ENCODE results near the gene TRPM4.
A peak's percentile ranks its signal among the peaks of the same experiment; 100 is the strongest.

The TRPM4 gene

DNA sequence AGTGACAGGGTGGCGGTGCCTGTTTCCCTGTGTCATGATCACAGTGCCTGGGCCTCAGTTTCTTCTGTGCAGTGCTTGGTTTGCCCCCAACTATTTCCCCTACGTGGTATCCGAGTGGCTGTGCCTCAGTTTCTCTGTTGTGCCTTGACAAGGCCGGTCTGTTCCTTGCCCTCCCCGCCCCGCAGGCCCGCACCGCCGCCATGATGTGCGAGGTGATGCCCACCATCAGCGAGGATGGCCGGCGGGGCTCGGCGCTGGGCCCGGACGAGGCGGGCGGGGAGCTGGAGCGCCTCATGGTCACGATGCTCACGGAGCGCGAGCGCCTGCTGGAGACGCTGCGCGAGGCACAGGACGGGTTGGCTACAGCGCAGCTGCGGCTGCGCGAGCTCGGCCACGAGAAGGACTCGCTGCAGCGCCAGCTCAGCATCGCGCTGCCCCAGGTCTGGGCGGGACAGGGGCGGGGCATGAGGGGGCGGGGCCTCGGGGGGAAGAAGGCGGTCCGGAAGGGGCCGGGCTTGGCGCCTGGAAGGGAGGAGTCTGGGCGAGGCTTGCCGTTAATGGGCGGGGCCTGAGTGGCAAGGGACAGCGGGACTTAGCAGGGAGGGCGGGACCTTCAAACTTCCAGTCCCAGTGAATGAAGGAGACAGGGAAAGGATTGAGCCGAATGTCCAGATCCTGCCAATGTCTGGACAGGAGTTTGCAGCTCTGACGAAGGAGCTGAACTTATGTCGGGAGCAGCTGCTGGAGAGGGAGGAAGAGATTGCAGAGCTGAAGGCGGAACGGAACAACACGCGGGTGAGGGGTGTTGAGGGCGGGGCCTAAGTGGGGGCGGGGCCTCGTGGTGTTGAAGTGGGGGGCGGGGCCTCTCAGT is 29.7 kb upstream of the TRPM4 start:
- peak overlapping the region; percentile 29 for H3K4me3 ChIP-seq (ENCODE audit: low read depth, low read length)
- peak; percentile 85 for DNase-seq (ENCODE audit: low read depth)
- in situ Hi-C loops (cut with HindIII; ENCODE audit: low sequenced_read_pairs) = no loop called here
- TF ChIP-seq, protein P1, sequence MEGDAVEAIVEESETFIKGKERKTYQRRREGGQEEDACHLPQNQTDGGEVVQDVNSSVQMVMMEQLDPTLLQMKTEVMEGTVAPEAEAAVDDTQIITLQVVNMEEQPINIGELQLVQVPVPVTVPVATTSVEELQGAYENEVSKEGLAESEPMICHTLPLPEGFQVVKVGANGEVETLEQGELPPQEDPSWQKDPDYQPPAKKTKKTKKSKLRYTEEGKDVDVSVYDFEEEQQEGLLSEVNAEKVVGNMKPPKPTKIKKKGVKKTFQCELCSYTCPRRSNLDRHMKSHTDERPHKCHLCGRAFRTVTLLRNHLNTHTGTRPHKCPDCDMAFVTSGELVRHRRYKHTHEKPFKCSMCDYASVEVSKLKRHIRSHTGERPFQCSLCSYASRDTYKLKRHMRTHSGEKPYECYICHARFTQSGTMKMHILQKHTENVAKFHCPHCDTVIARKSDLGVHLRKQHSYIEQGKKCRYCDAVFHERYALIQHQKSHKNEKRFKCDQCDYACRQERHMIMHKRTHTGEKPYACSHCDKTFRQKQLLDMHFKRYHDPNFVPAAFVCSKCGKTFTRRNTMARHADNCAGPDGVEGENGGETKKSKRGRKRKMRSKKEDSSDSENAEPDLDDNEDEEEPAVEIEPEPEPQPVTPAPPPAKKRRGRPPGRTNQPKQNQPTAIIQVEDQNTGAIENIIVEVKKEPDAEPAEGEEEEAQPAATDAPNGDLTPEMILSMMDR (IDR thresholded peaks at IDR 0.05; ENCODE audit: low read depth, low read length, missing control alignments) = peak; percentile 9

DNA sequence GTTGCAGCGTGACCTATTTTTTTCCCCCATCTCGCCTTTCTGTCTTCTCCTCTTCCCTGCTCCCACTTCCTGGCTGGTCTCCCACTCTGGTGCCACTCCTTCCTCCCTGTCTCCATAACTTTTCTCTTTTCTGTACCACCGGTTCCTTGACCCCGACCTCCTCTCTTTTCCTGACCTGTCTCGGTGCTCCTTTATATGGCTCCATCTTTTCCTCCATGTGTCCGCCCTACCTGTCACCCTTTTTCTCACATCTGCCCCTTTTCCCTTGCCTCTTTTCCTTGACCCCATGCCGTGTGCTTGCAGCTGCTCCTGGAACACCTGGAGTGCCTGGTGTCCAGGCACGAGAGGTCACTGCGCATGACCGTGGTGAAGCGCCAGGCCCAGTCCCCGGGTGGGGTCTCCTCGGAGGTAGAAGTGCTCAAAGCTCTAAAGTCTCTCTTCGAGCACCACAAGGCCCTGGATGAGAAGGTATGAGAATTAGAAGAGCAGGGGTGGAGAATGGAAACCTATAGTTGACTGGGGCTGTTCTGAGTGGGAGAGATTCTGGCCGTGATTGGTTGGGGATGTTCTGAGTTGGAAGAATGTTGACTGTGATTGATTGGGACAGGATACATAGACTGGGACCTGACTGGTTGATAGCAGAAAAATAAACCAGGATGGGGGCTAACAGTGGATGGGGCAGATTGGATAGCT is 28.9 kb upstream of the TRPM4 start:
- no peak overlapping the region for H3K4me3 ChIP-seq (ENCODE audit: low read depth, low read length)
- DNase-seq (ENCODE audit: low read depth) = no peak
- in situ Hi-C loops (cut with HindIII; ENCODE audit: low sequenced_read_pairs) = no loop called here
- TF ChIP-seq, protein P1 (IDR thresholded peaks at IDR 0.05; ENCODE audit: low read depth, low read length, missing control alignments) = no peak

DNA sequence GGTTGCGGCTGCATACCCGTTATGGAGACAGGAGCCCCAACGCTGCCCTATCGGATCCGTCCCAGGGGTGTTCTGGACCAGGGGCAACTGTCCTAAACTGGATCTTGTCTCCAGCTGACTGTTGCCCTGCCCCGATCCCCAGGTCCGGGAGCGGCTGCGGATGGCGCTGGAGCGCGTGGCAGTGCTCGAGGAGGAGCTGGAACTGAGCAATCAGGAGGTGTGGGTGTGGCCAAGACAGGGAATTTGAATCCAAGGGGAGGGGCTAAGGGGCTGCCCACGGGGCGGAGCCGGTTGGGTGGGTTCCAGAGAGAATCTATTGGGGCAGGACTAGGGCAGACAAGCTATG is 28.4 kb upstream of the TRPM4 start:
- TF ChIP-seq, protein P1 (IDR thresholded peaks at IDR 0.05; ENCODE audit: low read depth, low read length, missing control alignments) = no peak
- DNase-seq (ENCODE audit: low read depth) = no peak
- in situ Hi-C loops (cut with HindIII; ENCODE audit: low sequenced_read_pairs) = no loop called here
- H3K4me3 ChIP-seq (ENCODE audit: low read depth, low read length) = no peak overlapping the region

DNA sequence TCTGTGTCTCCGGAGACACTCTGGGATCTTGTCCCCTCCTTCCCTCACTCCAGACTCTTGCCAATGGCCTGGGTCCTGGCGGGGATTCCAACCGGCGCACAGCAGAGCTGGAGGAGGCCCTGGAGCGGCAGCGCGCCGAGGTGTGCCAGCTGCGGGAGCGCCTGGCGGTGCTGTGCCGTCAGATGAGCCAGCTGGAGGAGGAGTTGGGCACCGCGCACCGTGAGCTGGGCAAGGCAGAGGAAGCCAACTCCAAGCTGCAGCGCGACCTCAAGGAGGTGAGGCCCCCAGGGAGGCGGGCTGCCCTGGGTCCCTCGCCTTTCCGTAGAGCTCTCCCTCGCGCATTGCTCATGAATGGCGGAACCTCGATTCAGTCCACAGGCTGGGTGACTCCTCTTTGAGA is 27.3 kb upstream of the TRPM4 start:
- no peak for DNase-seq (ENCODE audit: low read depth)
- TF ChIP-seq, protein P1 (IDR thresholded peaks at IDR 0.05; ENCODE audit: low read depth, low read length, missing control alignments) = no peak
- in situ Hi-C loops (cut with HindIII; ENCODE audit: low sequenced_read_pairs) = no loop called here
- H3K4me3 ChIP-seq (ENCODE audit: low read depth, low read length) = no peak overlapping the region

DNA sequence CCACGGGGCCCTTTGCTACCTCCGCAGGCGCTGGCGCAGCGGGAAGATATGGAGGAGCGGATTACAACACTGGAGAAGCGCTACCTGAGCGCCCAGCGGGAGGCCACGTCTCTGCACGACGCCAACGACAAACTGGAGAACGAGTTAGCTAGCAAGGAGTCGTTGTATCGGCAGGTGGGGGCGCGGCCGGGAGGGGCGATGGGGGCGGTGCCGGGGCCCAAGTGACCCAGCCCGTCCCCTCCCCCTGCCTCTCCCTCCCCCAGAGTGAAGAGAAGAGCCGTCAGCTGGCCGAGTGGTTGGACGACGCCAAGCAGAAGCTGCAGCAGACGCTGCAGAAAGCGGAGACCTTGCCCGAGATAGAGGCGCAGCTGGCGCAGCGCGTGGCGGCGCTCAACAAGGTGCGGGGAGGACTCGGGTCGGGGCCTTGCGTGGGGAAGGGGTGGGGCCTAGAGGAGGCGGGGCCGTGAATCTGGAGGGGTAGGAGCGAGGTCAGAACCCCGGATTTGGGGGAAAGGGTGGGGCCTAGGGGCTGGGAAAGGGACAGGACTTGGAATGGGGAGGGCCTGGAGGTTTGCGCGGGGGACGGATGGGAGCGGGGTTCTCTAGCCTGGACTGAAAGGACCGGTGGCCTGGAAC is 24.5 kb upstream of the TRPM4 start:
- DNase-seq (ENCODE audit: low read depth) = no peak
- in situ Hi-C loops (cut with HindIII; ENCODE audit: low sequenced_read_pairs) = no loop called here
- H3K4me3 ChIP-seq (ENCODE audit: low read depth, low read length) = no peak overlapping the region
- TF ChIP-seq, protein P1 (IDR thresholded peaks at IDR 0.05; ENCODE audit: low read depth, low read length, missing control alignments) = no peak

DNA sequence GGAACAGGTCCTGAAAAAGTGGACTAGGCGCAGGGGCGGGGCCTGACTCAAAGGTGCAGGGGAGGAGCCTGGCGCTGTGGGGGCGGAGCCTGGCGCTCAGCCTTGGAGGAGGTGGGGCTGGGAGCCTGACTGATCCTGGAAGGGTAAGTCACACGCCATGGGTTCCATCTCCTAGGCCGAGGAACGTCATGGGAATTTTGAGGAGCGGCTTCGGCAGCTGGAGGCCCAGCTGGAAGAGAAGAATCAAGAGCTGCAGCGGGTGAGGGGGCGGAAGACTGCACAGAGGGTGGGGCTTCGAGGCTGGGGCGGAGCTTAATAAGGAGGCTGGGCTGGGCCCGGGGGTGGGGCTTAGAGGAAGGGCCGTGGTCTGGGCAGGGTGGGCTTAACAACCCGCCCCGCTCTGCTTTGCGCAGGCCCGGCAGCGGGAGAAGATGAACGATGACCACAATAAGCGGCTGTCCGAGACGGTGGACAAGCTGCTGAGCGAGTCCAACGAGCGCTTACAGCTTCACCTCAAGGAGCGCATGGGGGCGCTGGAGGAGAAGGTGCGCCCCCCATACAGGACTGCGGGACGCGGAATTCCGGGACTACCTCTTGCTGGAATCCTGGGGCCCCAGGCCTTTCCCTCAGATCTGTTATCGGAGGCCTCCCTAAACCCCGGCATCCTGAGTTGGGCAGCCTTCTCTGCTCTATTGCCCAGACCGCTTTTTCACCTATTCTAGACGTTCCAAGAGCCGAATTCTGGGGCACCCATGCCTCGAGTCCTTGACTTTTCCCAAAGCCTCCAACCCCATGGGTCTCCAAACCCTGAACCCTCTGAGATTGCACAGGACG is 23.8 kb upstream of the TRPM4 start:
- in situ Hi-C loops (cut with HindIII; ENCODE audit: low sequenced_read_pairs) = no loop called here
- DNase-seq (ENCODE audit: low read depth) = no peak
- TF ChIP-seq, protein P1 (IDR thresholded peaks at IDR 0.05; ENCODE audit: low read depth, low read length, missing control alignments) = no peak
- no peak overlapping the region for H3K4me3 ChIP-seq (ENCODE audit: low read depth, low read length)
